Activated CD4-positive, alpha-beta T cell treated with anti-CD3 and anti-CD28 coated beads, Interleukin-2, amount 50 U/mL, for 48 hours (primary cell): Measurements from ENCODE around the gene ZNG1C.
"Not testable (repeated sequence)": the region's sequence is repeated elsewhere in the genome, so short reads cannot be mapped to it uniquely, and the experiment has no call there.

Source experiments
- DNase-seq, 2 experiments: peaks; one replicate each; pipeline ENCODE4 v3.0.0-alpha.2; 2020

The ZNG1C gene

DNA sequence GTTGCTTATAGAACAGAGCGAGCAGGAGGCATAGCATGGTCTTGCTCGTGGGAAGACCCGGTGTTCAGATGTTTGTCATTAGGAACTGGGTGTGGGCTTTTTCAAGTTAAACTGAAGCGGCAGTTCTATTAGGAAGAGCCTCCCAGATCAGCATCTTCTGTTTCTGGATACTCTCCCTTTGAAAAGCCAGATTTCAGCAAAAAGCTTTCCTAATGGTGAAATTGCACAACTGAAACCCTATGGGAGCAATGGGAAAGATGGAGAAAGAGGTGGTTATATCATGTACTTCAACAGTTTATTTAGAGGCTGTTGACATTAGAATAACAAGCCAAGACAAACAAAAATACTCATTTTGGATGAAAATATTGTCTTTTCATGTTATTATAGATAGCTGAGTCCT, 102.2 kb downstream of the ZNG1C start:
- not testable (repeated sequence) for DNase-seq
